ENCODE results near the gene CXCL16. TPM values are rescaled to one million over a fixed set of nuclear protein-coding genes. Genes with fewer than 3 reads are reported as not detected.

Gene CXCL16, protein sequence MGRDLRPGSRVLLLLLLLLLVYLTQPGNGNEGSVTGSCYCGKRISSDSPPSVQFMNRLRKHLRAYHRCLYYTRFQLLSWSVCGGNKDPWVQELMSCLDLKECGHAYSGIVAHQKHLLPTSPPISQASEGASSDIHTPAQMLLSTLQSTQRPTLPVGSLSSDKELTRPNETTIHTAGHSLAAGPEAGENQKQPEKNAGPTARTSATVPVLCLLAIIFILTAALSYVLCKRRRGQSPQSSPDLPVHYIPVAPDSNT
- 1 to 10 TPM in 2 of 3 donors, under 1 TPM in 1; 0.76 to 1.5 (median 1.3) TPM for total RNA-seq

DNA sequence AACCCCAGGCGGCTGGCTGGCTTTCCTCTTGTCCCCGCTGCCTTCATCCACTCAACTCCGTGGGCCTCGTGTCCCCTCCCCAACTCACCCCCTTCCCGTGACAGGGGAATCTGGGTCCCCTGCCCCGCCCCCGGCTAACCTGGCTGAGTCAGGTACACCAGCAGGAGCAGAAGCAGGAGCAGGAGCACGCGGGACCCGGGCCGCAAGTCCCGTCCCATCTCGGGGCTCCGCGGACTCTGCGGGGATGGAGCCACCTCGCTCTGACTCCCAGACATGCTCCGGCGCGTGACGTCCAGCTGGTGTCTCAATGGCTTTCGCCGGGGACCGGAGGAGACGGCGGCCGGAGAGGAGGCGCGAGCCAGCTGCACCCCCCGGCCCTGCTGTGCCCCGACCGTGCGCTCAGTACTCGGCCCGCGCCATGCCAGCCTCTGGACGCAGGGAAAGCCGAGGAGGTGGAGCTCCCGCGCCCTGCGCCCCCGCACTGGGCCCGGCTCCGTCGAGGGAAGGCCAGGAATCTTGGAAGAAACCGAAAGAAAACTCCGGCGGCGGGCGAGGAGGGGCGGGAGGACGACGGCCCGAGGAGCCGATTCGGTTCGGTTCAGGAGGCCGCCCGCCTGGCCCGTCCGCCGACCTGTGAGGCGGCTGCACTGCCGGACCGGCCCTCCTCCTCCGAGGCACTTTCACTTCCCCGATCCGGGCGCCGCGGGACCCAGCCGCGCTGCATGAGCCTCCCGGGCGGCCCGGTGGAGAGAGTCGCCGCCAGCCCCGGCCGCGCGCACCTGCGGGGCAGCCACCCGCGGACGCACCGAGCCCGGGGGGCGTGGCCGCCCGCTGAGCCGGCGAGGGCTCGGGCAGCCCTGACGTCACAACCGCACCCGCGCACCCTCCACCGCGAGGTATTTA lies at the start of gene CXCL16, which contains the start of gene ZMYND15:
TSS of gene CXCL16 (minus strand) at position 807 of the 903 bp plus-strand sequence. CDS start at position 218, 589 bp downstream.
TSS of gene ZMYND15 (plus strand) at position 712 of the 903 bp plus-strand sequence. CDS start 716 bp downstream, outside the sequence.
- peak; percentile 53 for DNase-seq
- Mint-ChIP-seq H3K27me3 (ENCODE audit: low read depth) (peaks cover 24% of the 10 kb centered on the region), H3K4me3 (peak within 1 kb of the TSS; percentile 80), H3K4me1 (ENCODE audit: low read depth) (peaks cover 20% of the 10 kb centered on the region), H3K9me3 (no peaks in the 10 kb centered on the region), H3K36me3 (ENCODE audit: insufficient read depth) (peaks cover 1% of the 10 kb centered on the region)
- peak; percentile 74 to 77 for ATAC-seq

DNA sequence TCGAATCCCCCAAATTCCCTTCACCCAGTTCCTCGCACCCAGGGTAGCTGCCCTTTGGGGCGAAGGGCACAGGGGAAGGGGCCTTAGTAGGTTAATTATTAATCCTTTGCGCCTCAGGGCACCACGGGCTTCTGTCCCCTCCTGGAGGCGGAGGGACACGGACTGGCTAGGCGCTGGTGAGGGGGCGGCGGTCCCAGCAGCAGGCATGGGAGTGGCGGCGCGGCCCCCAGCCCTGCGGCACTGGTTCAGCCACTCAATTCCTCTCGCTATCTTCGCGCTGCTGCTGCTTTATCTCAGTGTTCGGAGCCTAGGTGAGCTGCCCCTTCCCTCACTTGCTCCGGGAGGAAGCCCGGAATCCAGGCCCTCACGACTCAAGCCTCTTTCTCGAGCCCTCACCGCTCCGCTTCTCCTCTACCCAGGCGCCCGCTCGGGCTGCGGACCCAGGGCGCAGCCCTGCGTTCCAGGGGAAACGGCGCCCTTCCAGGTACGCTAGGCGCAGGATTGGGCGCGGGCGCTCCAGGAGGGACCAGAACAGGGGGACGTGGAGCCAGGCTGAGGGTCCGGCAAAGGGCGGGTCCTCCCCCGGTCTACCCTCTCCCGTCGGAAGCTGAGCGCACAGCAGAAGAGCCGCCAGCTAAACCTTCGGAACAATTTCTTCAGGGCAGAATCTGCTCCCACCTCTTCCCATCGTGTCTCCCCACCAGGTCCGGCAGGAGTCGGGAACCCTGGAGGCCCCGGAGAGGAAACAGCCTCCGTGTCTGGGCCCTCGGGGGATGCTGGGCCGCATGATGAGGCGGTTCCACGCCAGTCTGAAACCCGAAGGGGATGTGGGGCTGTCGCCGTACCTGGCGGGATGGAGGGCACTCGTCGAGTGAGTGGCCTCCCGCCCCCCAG lies 49.3 kb upstream of the CXCL16 start, which contains the start of gene GLTPD2:
TSS of gene GLTPD2 (plus strand) at position 158 of the 894 bp plus-strand sequence. CDS start at position 206, 48 bp downstream.
- H3K9me3 Mint-ChIP-seq: no peaks in the 10 kb centered on the region
- DNase-seq (no peak), ATAC-seq (no peak)
- peaks cover 24% of the 10 kb centered on the region for H3K4me1 Mint-ChIP-seq (ENCODE audit: low read depth)
- peaks cover 40% of the 10 kb centered on the region for H3K27me3 Mint-ChIP-seq (ENCODE audit: low read depth)
- peak within 1 kb of the TSS; percentile 75 for H3K4me3 Mint-ChIP-seq
- H3K36me3 Mint-ChIP-seq (ENCODE audit: insufficient read depth): no peaks in the 10 kb centered on the region

DNA sequence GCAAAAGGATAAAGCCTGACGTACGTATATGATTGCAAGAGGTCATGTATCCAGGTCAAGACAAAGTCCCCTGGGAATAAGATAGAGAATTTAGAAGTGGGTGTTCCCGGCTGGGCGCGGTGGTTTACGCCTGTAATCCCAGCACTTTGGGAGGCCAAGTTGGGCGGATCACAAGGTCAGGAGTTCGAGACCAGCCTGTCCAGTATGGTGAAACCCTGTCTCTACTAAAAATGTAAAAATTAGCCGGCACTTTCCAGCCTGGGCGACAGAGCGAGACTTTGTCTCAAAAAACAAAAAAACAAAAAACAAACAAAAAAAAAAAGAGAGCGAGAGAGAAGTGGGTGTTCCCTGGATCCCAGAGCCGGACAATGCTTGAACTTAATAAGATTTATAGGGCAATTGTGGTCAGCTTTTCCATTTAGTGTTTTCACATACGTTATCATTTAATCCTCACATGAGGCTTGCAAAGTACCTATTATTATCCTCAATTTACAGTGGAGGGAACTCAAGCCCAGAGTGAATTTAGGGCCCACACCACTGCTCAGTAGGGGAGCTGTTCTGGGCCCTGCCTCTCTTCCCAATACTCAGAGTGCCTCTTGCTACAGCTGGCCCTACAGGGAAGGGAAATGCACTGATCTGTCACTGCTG lies 48.6 kb upstream of the CXCL16 start:
- no peaks in the 10 kb centered on the region for H3K36me3 Mint-ChIP-seq (ENCODE audit: insufficient read depth)
- peaks cover 24% of the 10 kb centered on the region for H3K4me1 Mint-ChIP-seq (ENCODE audit: low read depth)
- DNase-seq (no peak), ATAC-seq (no peak)
- peaks cover 45% of the 10 kb centered on the region for H3K27me3 Mint-ChIP-seq (ENCODE audit: low read depth)
- no peaks in the 10 kb centered on the region for H3K9me3 Mint-ChIP-seq
- H3K4me3 Mint-ChIP-seq: peak overlapping the region; percentile 14

DNA sequence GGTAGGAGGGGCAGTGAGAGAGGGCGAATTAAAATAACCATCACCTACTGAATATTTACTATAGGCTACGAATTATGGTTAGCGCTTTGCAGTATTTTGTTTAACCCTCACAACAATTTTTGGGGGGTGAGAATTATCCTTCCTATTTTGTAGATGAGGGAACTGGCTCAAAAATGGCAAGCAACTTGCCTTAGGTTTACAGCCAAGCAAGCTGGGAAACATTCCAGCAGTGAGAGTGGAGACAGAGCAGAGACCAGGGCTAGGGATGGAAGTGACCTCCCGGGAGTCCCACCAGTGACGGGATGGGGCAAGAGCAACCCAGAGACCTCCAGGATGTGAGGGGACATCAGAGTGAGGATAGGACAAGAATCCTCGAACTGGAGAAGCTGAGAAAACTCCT lies 46.8 kb upstream of the CXCL16 start:
- ATAC-seq (no peak), DNase-seq (no peak)
- peak overlapping the region; percentile 54 for H3K4me3 Mint-ChIP-seq
- H3K4me1 Mint-ChIP-seq (ENCODE audit: low read depth): peaks cover 24% of the 10 kb centered on the region
- no peaks in the 10 kb centered on the region for H3K36me3 Mint-ChIP-seq (ENCODE audit: insufficient read depth)
- peaks cover 57% of the 10 kb centered on the region for H3K27me3 Mint-ChIP-seq (ENCODE audit: low read depth)
- no peaks in the 10 kb centered on the region for H3K9me3 Mint-ChIP-seq

DNA sequence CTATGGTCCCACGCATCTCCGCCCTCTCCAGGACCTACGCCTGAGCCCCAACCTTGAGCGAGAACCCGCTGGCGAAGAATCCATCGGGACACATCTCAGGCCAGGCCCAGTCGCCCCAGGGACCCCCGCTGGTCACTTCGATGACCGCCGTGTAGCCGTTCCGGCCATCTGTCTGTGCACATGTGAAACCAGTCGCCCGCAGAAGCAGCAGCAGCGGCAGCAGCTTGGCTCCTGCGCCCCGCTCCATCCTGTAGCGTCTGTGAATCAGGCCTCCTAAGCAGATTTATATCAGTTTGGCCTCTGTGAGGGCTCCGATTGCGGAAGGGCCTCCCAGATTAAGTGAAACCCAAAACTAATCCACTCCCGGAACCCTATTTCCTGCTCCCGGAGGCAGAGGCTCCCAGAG lies 46.4 kb upstream of the CXCL16 start, which contains the start of gene VMO1:
TSS of gene VMO1 (minus strand) at position 259 of the 406 bp plus-strand sequence. CDS start at position 247, 12 bp downstream.
- H3K4me3 Mint-ChIP-seq: peak within 1 kb of the TSS; percentile 54
- ATAC-seq: no peak
- peaks cover 22% of the 10 kb centered on the region for H3K4me1 Mint-ChIP-seq (ENCODE audit: low read depth)
- H3K9me3 Mint-ChIP-seq: no peaks in the 10 kb centered on the region
- no peaks in the 10 kb centered on the region for H3K36me3 Mint-ChIP-seq (ENCODE audit: insufficient read depth)
- DNase-seq: no peak
- peaks cover 59% of the 10 kb centered on the region for H3K27me3 Mint-ChIP-seq (ENCODE audit: low read depth)

DNA sequence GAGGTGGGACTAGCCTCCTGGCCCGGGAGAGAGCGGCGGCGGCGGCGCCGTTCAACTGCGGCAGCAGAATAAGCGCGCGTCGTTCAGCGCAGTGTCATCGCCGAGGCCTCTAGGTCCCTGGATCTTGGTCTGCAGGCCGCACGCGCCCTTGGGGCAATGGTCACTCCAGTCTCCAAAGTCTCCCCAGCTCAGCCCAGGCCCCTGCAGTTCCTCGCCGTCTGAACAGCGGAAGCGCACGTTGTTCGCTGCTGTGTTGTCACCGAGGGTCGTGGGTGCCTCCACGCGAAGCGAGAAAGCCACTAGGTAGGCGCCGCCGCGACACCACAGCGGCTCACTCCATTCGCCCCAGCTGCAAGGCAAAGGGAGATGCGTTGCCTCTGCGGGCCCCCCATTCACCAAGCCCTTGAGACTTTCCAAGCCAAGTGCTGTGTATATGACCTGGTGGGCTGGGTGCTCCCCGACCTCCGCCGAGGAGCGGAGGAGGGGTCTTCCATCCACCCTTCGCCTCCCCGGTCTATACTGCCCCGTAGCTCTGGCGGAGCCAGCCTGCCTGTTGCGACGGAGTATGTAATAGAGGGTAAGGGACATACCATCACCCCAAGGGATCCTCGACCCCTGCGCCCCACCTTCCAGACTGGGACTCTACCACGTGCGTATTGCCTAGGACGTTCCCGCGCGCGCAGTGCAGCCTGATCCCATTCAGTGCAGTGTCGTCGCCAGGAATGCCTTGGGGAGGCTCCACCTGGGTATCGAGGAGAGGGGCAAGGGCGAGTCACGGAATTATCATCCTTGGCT lies 45.8 kb upstream of the CXCL16 start:
- H3K36me3 Mint-ChIP-seq (ENCODE audit: insufficient read depth): no peaks in the 10 kb centered on the region
- peaks cover 17% of the 10 kb centered on the region for H3K4me1 Mint-ChIP-seq (ENCODE audit: low read depth)
- H3K27me3 Mint-ChIP-seq (ENCODE audit: low read depth): peaks cover 63% of the 10 kb centered on the region
- DNase-seq (no peak), ATAC-seq (no peak)
- no peaks in the 10 kb centered on the region for H3K9me3 Mint-ChIP-seq
- peak overlapping the region; percentile 41 for H3K4me3 Mint-ChIP-seq

DNA sequence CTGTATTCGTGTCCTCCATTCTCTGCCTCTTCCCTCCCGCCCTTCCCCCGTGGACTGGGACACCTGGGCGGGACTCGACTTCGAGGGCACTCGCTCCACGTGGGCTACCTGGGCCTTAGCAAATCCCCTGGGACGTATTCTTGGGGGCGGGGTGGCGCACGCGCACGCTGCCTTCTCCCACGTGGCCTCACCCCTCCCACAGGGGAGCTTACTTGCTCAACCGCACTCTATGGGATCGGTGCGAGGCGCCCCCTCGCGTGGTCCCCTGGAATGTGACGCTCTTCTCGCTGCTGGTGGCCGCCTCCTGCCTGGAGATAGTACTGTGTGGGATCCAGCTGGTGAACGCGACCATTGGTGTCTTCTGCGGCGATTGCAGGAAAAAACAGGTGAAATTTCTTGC lies 42.9 kb upstream of the CXCL16 start:
- Mint-ChIP-seq H3K4me3 (no peak overlapping the region), H3K4me1 (ENCODE audit: low read depth) (peaks cover 14% of the 10 kb centered on the region), H3K9me3 (no peaks in the 10 kb centered on the region), H3K27me3 (ENCODE audit: low read depth) (peaks cover 70% of the 10 kb centered on the region), H3K36me3 (ENCODE audit: insufficient read depth) (no peaks in the 10 kb centered on the region)
- ATAC-seq: no peak
- no peak for DNase-seq

DNA sequence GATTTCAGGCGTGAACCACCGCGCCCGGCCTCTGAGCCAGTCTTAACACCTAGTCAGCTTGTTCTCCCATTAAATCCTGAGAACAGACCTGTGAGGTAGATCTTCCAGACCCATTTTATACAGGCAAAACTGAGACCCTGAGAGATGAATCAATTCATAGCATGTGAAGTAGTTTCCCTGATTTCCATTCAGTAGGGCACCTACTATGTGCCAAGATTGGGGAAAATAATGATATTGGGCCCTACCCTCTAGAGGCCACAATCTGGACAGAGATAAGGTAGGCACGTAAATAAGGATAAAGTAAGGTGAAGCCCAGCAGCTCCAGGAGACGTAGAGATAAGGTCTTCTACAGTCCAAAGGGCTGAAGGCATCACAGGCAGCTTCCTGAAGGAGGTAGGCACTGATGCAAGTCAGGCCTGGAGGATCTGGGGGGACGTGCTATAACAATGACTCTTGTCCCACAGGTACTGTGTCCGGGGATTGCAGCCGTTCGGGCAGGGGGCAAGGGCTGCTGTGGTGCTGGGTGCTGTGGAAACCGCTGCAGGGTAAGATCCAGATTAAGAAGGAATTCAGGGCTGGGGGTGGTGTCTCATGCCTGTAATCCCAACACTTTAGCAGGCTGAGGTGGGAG lies 40.7 kb upstream of the CXCL16 start:
- H3K4me1 Mint-ChIP-seq (ENCODE audit: low read depth): peaks cover 4% of the 10 kb centered on the region
- peaks cover 51% of the 10 kb centered on the region for H3K27me3 Mint-ChIP-seq (ENCODE audit: low read depth)
- no peak overlapping the region for H3K4me3 Mint-ChIP-seq
- no peak for ATAC-seq
- no peaks in the 10 kb centered on the region for H3K9me3 Mint-ChIP-seq
- DNase-seq: no peak
- no peaks in the 10 kb centered on the region for H3K36me3 Mint-ChIP-seq (ENCODE audit: insufficient read depth)

DNA sequence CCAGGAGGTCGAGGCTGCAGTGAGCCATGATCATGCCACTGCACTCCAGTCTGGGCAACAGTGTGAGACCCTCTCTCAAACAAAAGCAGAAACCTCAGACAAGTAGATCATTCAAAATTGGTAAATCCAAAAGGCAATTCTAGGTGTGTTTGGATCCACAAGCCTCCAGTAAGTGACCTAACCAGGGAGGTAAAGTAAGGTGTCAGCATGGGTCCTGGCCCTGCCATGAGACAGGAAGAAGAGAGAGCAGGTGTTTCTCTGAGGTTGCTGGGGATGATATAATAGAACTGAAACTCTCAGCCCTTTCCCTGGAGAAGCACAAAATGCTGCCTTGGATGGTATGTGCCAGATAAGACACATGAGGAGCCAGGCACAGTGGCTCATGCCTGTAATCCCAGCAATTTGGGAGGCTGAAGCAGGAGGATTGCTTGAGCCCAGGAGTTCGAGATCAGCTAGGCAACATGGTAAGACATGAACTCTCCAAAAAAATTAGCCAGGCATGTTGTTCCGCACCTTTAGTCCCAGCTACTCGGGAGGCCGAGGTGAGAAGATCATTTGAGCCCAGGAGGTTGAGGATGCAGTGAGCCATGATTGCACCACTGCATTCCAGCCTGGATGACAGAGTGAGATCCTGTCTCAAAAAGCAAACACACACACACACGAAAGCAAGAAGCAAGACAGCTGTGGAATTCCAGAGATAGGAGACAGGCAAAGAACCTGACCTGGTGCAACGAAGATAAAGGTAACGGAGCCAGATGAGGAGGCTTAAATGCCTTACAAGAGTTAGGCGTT lies 38.4 kb upstream of the CXCL16 start:
- H3K4me1 Mint-ChIP-seq (ENCODE audit: low read depth): no peaks in the 10 kb centered on the region
- ATAC-seq (no peak), DNase-seq (no peak)
- no peaks in the 10 kb centered on the region for H3K9me3 Mint-ChIP-seq
- H3K27me3 Mint-ChIP-seq (ENCODE audit: low read depth): peaks cover 31% of the 10 kb centered on the region
- no peaks in the 10 kb centered on the region for H3K36me3 Mint-ChIP-seq (ENCODE audit: insufficient read depth)
- H3K4me3 Mint-ChIP-seq: no peak overlapping the region

DNA sequence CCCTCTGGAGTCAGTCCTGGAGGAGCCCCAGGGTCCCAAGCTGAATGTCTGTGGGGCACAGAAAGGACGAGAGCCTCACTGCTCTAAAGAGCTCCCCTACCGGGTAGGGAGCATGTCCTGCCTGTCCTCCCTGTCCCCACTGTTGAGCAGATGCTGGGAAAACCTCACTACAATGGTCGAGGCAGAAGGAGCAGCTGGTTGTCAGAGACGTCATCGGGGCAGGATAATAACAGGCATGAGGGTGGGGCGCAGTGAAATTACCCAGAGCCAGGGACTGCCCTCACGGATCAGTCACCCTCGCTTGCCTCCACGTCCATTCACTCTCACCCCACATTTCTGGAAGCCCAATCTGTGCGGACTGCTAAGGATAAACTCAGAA lies 32.5 kb upstream of the CXCL16 start:
- Mint-ChIP-seq H3K4me3 (no peak overlapping the region), H3K36me3 (ENCODE audit: insufficient read depth) (no peaks in the 10 kb centered on the region)
- no peak for DNase-seq

DNA sequence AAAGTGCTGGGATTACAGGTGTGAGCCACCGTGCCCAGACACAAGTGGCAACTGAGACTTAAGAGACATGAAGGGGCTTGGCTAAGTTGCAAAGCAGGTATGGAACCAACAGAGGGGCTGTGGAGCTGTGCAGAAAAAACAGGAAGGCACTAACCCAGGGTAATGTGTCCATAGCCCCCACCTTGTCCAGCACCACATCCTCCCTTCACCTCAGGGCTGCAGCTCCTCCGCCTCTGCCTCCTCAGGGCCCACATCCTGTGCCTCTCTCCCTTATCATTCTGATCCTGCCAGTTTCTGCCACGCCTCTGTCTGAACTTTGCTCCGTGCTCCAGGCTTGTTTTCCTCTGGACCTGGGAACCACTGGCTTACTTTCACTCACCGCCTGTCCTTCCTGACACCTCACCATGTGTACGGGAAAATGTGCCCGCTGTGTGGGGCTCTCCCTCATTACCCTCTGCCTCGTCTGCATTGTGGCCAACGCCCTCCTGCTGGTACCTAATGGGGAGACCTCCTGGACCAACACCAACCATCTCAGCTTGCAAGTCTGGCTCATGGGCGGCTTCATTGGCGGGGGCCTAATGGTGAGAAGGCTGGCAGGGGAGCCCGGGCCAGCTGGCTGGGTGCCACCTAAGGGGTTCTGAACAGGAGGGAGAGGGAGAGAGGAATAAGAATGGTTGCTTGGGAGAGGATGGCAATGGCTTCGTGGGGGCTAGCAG lies 31.9 kb upstream of the CXCL16 start, which contains the start of gene TM4SF5:
TSS of gene TM4SF5 (plus strand) at position 368 of the 716 bp plus-strand sequence. CDS start at position 405, 37 bp downstream.
- DNase-seq: no peak
- peaks cover 2% of the 10 kb centered on the region for H3K27me3 Mint-ChIP-seq (ENCODE audit: low read depth)
- peaks cover 6% of the 10 kb centered on the region for H3K4me1 Mint-ChIP-seq (ENCODE audit: low read depth)
- H3K4me3 Mint-ChIP-seq: no peak within 1 kb of the TSS
- H3K36me3 Mint-ChIP-seq (ENCODE audit: insufficient read depth): no peaks in the 10 kb centered on the region
- ATAC-seq: peak in 1 of 2 donors; percentile 28
- H3K9me3 Mint-ChIP-seq: no peaks in the 10 kb centered on the region

More for the DNA sequence above, 32.5 kb upstream of the CXCL16 start:
- no peaks in the 10 kb centered on the region for H3K9me3 Mint-ChIP-seq
- H3K27me3 Mint-ChIP-seq (ENCODE audit: low read depth): peaks cover 2% of the 10 kb centered on the region
- no peak for ATAC-seq
- peaks cover 6% of the 10 kb centered on the region for H3K4me1 Mint-ChIP-seq (ENCODE audit: low read depth)

Data from activated T-cell treated with anti-CD3 and anti-CD28 coated beads, Interleukin-2, amount 50 U/mL, for 4 hours (primary cell).